Measurements from ENCODE around the gene NFIB. TPM values are rescaled to one million over a fixed set of nuclear protein-coding genes. Genes with fewer than 3 reads are reported as not detected.
A peak's percentile ranks its signal among the peaks of the same experiment; 100 is the strongest.

NFIB gene
- polyA plus RNA-seq, 1 of the 3 experiments (the other 2 are of a cell fraction), result 9.2 TPM

GRCh38 chr9:14270358-14271092 is 43.4 kb downstream of the NFIB start (continued):
- TF ChIP-seq ELF1 (IDR thresholded peaks at IDR 0.05) (no peak), EP300 (IDR thresholded peaks at IDR 0.05; ENCODE audit: borderline replicate concordance in 1 of 2, low read depth in 1 of 2, low read length in 1 of 2) (peak; percentile 63 to 83; a peak in 3 of 4 replicates), SIN3A (IDR thresholded peaks at IDR 0.05; ENCODE audit: borderline replicate concordance, low read depth, low read length) (no peak), YY1 (IDR thresholded peaks at IDR 0.05; ENCODE audit: low read depth) (no peak), RFX5 (IDR thresholded peaks at IDR 0.05; ENCODE audit: low read length) (no peak), RXRA (IDR thresholded peaks at IDR 0.05; ENCODE audit: borderline replicate concordance, low read depth) (no peak), USF1 (IDR thresholded peaks at IDR 0.05; ENCODE audit: borderline replicate concordance, low read depth) (no peak), POLR2AphosphoS5 (IDR thresholded peaks at IDR 0.05; ENCODE audit: low read depth, low read length) (peak; percentile 50), RAD21 (IDR thresholded peaks at IDR 0.05; ENCODE audit: low read length) (no peak; the same call in 1 of the 2 replicates), FOXJ3 (CRISPR knock-in tag; IDR thresholded peaks at IDR 0.05) (no peak), NRF1 (IDR thresholded peaks at IDR 0.05; ENCODE audit: low read depth, low read length) (no peak), NFIC (IDR thresholded peaks at IDR 0.05; ENCODE audit: borderline replicate concordance) (0 out of 2 replicates have a peak, but pooled peaks have one; percentile 28), MEF2A (IDR thresholded peaks at IDR 0.05; ENCODE audit: borderline replicate concordance, low read depth) (0 out of 2 replicates have a peak, but pooled peaks have one; percentile 8)

- Histone ChIP-seq H3K36me3 (replicated peaks in 1 of 2; ENCODE audit: control insufficient read depth in 1 of 2, insufficient read depth in 2 of 2, low read length in 1 of 2) (peaks cover 3 to 9% of the 10 kb centered on the region in 2 experiments), H3K79me2 (ENCODE audit: insufficient read depth) (peaks cover 78% of the 10 kb centered on the region), H4K20me1 (ENCODE audit: insufficient read depth) (peaks cover 7% of the 10 kb centered on the region), H3K27me3 (ENCODE audit: insufficient read depth) (no peaks in the 10 kb centered on the region), H3K4me3 (ENCODE audit: low read depth in 2 of 2, low read length in 1 of 2) (no peak overlapping the region), H3K4me2 (no peak overlapping the region), H3F3A (replicated peaks; ENCODE audit: insufficient read depth) (peaks cover 23% of the 10 kb centered on the region), H2AFZ (ENCODE audit: low read depth) (no peak overlapping the region), H3K9me3 (no peaks in the 10 kb centered on the region), H3K27ac (ENCODE audit: low read depth in 2 of 2, low read length in 1 of 2) (peak overlapping the region; percentile 71 to 98; a peak in 3 of 4 replicates), H3K9ac (no peak overlapping the region), H3K9me2 (no peaks in the 10 kb centered on the region), H3K4me1 (ENCODE audit: control insufficient read depth in 1 of 2, insufficient read depth in 2 of 2, low read depth in 1 of 2, low read length in 1 of 2) (peaks cover 39 to 52% of the 10 kb centered on the region in 2 experiments)
- CTCF ChIA-PET, result interaction anchor here (1.1 to 1.8 kb wide), 2 partner anchors 78 to 164 kb away, joined by 3 to 5 read pairs; no protein-coding TSS in a partner anchor
- DNase-seq, result no peak
- TF ChIP-seq GABPA (IDR thresholded peaks at IDR 0.05; ENCODE audit: low read depth) (no peak), ELF1 (IDR thresholded peaks at IDR 0.05) (no peak), USF2 (IDR thresholded peaks at IDR 0.05; ENCODE audit: borderline replicate concordance, low read depth, low read length) (no peak), USF1 (IDR thresholded peaks at IDR 0.05; ENCODE audit: borderline replicate concordance, low read depth) (no peak), EP300 (IDR thresholded peaks at IDR 0.05; ENCODE audit: borderline replicate concordance in 1 of 2, low read depth in 1 of 2, low read length in 1 of 2) (no peak), ZBTB33 (IDR thresholded peaks at IDR 0.05; ENCODE audit: borderline replicate concordance, low read depth) (no peak), RXRA (IDR thresholded peaks at IDR 0.05; ENCODE audit: borderline replicate concordance, low read depth) (no peak), NRF1 (IDR thresholded peaks at IDR 0.05; ENCODE audit: low read depth, low read length) (no peak), NFIC (IDR thresholded peaks at IDR 0.05; ENCODE audit: borderline replicate concordance) (no peak)
- POLR2A ChIA-PET, result interaction anchor here (0.6 to 1.4 kb wide), 5 partner anchors 8 to 61 kb away, joined by 3 to 6 read pairs (median 3); partner anchors contain the start of gene NFIB
These were observed 44.0 kb downstream of the NFIB start for GRCh38 chr9:14269916-14270315.

Measured in SK-N-SH (cell line).